Smooth muscle cell (in vitro differentiated cells): Measurements from ENCODE around the gene DYNLT1. TPM values are rescaled to one million over a fixed set of nuclear protein-coding genes. Genes with fewer than 3 reads are reported as not detected.

Experiments
- DNase-seq: peaks from one replicate; lab custom pipeline; 2025; ENCODE audit not compliant: unreplicated experiment; lab: John Stamatoyannopoulos, UW
- H2AFZ ChIP-seq: fragments of 200-600 bp; sonication (generic); 2 replicates; pipeline ENCODE4 v1.6.0; 2016; ENCODE audit warnings: antibody characterized with exemption, low read depth, mild to moderate bottlenecking
- H3F3A ChIP-seq: fragments of 200-600 bp; sonication (generic); 2 replicates; pipeline ENCODE4 v1.6.0; 2017; ENCODE audit warnings: antibody characterized with exemption, low read depth
- H3K27ac ChIP-seq: fragments of 200-600 bp; sonication (generic); 2 replicates; pipeline ENCODE4 v1.5.1; 2016; ENCODE audit warnings: low read depth, mild to moderate bottlenecking
- H3K27me3 ChIP-seq: fragments of 200-600 bp; sonication (generic); 2 replicates; pipeline ENCODE4 v1.6.1; 2016; ENCODE audit warnings: low read depth, mild to moderate bottlenecking
- H3K36me3 ChIP-seq: fragments of 200-600 bp; sonication (generic); 2 replicates; pipeline ENCODE4 v1.5.1; 2016; ENCODE audit warnings: low read depth
- H3K4me1 ChIP-seq: fragments of 200-600 bp; sonication (generic); 2 replicates; pipeline ENCODE4 v1.5.1; 2016; ENCODE audit warnings: low read depth
- H3K4me2 ChIP-seq: fragments of 200-600 bp; sonication (generic); 2 replicates; pipeline ENCODE4 v1.6.0; 2016; ENCODE audit warnings: mild to moderate bottlenecking
- H3K4me3 ChIP-seq: fragments of 200-600 bp; sonication (generic); 2 replicates; pipeline ENCODE4 v1.5.1; 2016; ENCODE audit warnings: mild to moderate bottlenecking
- H3K79me2 ChIP-seq: fragments of 200-600 bp; sonication (generic); 2 replicates; pipeline ENCODE4 v1.6.0; 2016; ENCODE audit warnings: low read depth, mild to moderate bottlenecking
- H3K9ac ChIP-seq: fragments of 200-600 bp; sonication (generic); 2 replicates; pipeline ENCODE4 v1.6.0; 2016; ENCODE audit warnings: low read depth
- H3K9me3 ChIP-seq: fragments of 200-600 bp; sonication (generic); replicated peaks from 2 replicates; pipeline ENCODE4 v1.5.1; 2016; ENCODE audit warnings: low read depth
- H4K20me1 ChIP-seq: fragments of 200-600 bp; sonication (generic); 2 replicates; pipeline ENCODE4 v1.6.0; 2016; ENCODE audit warnings: low read depth
- WGBS: methylation state at CpG from one replicate; pipeline ENCODE4 v1.1.7; 2016; ENCODE audit warnings: low lambda C conversion rate; 5-methylcytosine and 5-hydroxymethylcytosine counted together
- polyA plus RNA-seq: library from polyadenylated mRNA; unstranded; fragments of >200 nt; fragmentation: Nextera tagmentation; extraction: Ambion mirVana; gene quantifications from 2 replicates; pipeline ENCODE4 v1.2.1, GENCODE V29; 2016
- total RNA-seq: library from RNA; depleted of rRNA; stranded (reverse); fragments of >200 nt; gene quantifications from 2 replicates; pipeline ENCODE4 v1.2.3, GENCODE V29; 2014
- TF ChIP-seq, protein P1 (sequence below): fragments of 200-600 bp; sonication (generic); IDR thresholded peaks from 2 replicates; pipeline ENCODE4 v1.5.1; 2017; ENCODE audit warnings: borderline replicate concordance, mild to moderate bottlenecking, antibody characterized with exemption; ENCODE audit not compliant: insufficient read depth, poor library complexity, severe bottlenecking

The DYNLT1 gene
- total and polyA plus RNA-seq, 2 experiments from 2014 or later, result 127 to 225 TPM

DNA sequence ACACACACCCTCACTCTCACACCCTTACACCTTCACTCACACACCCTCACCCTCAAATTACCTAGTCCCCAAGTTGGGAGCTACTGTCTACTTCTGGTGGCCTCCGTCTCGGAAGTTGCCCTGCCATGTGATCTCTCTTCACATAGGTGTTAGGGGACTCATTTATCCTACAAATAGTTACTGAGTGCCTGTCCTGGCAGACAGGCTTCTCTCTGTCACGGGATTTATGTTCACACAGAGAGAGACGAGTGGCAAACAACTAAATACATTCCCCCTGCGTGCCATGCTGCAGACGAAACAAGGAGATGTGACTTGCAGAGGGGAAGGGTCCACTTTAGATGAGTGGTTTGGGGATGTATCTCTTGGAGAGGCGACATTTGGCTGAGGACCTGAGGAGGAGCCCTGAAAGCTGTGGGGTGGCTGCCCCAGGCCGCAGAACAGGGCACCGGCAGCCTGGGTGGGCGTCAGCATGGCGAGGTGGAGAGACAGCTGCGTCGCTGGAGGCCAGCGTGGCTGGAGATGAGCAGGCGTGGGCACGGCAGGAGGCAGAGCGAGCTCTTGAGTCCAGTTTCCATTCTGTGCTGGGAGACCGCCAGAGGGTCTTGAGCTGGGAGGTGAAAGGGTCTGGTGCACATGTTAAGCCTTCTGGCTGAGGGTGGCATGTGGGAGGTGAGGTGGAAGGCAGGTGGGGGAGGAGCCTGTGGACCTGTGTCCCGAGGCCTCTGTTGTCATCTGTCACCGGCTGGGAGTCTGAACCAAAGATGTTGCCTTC, 17.2 kb downstream of the DYNLT1 start:
- no peaks in the 10 kb centered on the region for H4K20me1 ChIP-seq
- H3K36me3 ChIP-seq, result no peaks in the 10 kb centered on the region
- H3K9me3 ChIP-seq, result no peaks in the 10 kb centered on the region
- TF ChIP-seq, protein P1, sequence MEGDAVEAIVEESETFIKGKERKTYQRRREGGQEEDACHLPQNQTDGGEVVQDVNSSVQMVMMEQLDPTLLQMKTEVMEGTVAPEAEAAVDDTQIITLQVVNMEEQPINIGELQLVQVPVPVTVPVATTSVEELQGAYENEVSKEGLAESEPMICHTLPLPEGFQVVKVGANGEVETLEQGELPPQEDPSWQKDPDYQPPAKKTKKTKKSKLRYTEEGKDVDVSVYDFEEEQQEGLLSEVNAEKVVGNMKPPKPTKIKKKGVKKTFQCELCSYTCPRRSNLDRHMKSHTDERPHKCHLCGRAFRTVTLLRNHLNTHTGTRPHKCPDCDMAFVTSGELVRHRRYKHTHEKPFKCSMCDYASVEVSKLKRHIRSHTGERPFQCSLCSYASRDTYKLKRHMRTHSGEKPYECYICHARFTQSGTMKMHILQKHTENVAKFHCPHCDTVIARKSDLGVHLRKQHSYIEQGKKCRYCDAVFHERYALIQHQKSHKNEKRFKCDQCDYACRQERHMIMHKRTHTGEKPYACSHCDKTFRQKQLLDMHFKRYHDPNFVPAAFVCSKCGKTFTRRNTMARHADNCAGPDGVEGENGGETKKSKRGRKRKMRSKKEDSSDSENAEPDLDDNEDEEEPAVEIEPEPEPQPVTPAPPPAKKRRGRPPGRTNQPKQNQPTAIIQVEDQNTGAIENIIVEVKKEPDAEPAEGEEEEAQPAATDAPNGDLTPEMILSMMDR, result no peak
- H3K27me3 ChIP-seq, result no peaks in the 10 kb centered on the region
- H3K4me3 ChIP-seq, result no peak overlapping the region
- no peak overlapping the region for H3K4me2 ChIP-seq
- H2AFZ ChIP-seq, result no peak overlapping the region
- H3K27ac ChIP-seq, result no peak overlapping the region
- no peak for DNase-seq
- no peak overlapping the region for H3K9ac ChIP-seq
- no peaks in the 10 kb centered on the region for H3F3A ChIP-seq
- H3K79me2 ChIP-seq, result no peaks in the 10 kb centered on the region
- H3K4me1 ChIP-seq, result no peaks in the 10 kb centered on the region
- whole genome bisulfite sequencing, result 94% methylated on average over 20 of the region's 20 CpGs

DNA sequence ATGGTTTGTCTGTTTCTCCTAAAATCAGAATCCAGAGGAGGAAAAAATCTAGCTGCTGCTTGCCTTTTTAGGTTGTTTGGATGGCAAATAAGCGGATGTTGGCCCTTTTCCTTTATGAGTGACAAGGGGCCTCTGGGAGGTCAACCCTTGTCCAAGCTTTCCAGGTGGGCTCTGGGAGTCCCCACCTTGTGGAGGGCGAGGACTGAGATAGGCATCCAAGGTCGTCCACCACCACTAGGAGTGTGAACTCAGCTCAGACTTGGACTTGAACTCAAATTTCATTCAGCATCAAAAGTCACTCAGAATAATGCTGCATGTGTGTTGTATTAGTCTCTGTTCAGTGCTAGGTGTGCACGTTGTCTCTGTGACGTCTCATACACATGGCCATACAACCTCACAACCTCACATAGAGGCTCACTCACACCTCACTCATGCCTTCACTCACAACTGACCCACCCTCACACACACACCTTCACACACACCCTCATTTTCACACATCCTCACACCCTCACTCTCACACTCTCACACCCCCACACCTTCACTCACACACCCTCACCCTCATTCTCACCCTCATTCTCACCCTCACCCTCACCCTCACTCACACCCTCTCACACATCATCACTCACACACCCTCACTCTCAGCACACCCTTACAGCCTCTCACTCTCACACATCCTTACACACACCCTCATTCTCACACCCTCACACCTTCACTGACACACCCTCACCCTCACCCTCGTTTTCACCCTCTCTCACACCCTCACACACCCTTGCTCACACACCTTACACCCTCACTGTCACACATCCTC, 18.0 kb downstream of the DYNLT1 start:
- TF ChIP-seq, protein P1, result no peak
- H3K27ac ChIP-seq, result no peak overlapping the region
- DNase-seq, result no peak
- no peaks in the 10 kb centered on the region for H3K9me3 ChIP-seq
- no peaks in the 10 kb centered on the region for H3F3A ChIP-seq
- 93% methylated on average over 6 of the region's 6 CpGs for WGBS
- no peaks in the 10 kb centered on the region for H3K4me1 ChIP-seq
- no peaks in the 10 kb centered on the region for H3K79me2 ChIP-seq
- no peaks in the 10 kb centered on the region for H3K27me3 ChIP-seq
- no peak overlapping the region for H2AFZ ChIP-seq
- no peak overlapping the region for H3K4me2 ChIP-seq
- no peak overlapping the region for H3K4me3 ChIP-seq
- no peak overlapping the region for H3K9ac ChIP-seq
- no peaks in the 10 kb centered on the region for H3K36me3 ChIP-seq
- H4K20me1 ChIP-seq, result no peaks in the 10 kb centered on the region

DNA sequence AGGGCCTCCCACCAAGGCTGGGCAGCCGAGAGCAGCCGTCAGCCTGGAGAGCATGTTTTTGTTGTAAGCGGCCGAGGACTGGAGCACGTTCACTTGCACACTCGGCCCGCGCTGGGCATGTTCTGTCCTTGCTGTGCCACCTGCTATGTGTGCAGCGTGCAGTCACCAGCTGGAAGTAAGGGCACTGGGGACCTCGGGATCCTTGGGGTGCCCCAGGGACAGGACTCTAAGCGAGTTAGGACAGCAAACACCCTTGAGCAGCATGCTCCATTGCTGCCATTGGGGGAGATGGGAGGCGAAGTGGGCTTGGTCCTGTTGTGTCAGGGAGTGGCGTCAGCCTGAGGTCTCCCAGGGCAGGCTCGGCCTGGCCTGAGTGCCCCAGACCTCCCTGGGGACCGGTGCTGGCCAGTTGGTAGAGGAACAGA, 18.6 kb downstream of the DYNLT1 start:
- no peaks in the 10 kb centered on the region for H3K4me1 ChIP-seq
- H3K9ac ChIP-seq, result no peak overlapping the region
- TF ChIP-seq, protein P1, result no peak
- no peak overlapping the region for H3K27ac ChIP-seq
- H3K4me3 ChIP-seq, result no peak overlapping the region
- H2AFZ ChIP-seq, result no peak overlapping the region
- no peaks in the 10 kb centered on the region for H4K20me1 ChIP-seq
- no peak for DNase-seq
- H3F3A ChIP-seq, result no peaks in the 10 kb centered on the region
- H3K4me2 ChIP-seq, result no peak overlapping the region
- H3K36me3 ChIP-seq, result no peaks in the 10 kb centered on the region
- 99% methylated on average over 15 of the region's 15 CpGs for WGBS
- H3K79me2 ChIP-seq, result no peaks in the 10 kb centered on the region
- H3K9me3 ChIP-seq, result no peaks in the 10 kb centered on the region
- no peaks in the 10 kb centered on the region for H3K27me3 ChIP-seq
